LNCaP clone FGC (cell line): ENCODE measurements around the gene GPRC5B.

Experiments used
- DNase-seq: peaks from one replicate; pipeline ENCODE4 v3.0.0-alpha.2; 2011; ENCODE audit warnings: low read depth
- H3K4me3 ChIP-seq: 2 replicates; pipeline ENCODE4 v1.5.1; 2011; ENCODE audit warnings: mild to moderate bottlenecking, low read depth, low read length, control low read depth
- TF ChIP-seq, protein P1 (sequence below): IDR thresholded peaks from 2 replicates; pipeline ENCODE4 v1.5.1; 2012; ENCODE audit warnings: mild to moderate bottlenecking; ENCODE audit not compliant: control insufficient read depth, insufficient read depth; ENCODE audit errors: extremely low read depth

GPRC5B gene

GRCh38 chr16:19859166-19859565 is 25.5 kb downstream of the GPRC5B start:
- DNase-seq, result no peak
- TF ChIP-seq, protein P1, sequence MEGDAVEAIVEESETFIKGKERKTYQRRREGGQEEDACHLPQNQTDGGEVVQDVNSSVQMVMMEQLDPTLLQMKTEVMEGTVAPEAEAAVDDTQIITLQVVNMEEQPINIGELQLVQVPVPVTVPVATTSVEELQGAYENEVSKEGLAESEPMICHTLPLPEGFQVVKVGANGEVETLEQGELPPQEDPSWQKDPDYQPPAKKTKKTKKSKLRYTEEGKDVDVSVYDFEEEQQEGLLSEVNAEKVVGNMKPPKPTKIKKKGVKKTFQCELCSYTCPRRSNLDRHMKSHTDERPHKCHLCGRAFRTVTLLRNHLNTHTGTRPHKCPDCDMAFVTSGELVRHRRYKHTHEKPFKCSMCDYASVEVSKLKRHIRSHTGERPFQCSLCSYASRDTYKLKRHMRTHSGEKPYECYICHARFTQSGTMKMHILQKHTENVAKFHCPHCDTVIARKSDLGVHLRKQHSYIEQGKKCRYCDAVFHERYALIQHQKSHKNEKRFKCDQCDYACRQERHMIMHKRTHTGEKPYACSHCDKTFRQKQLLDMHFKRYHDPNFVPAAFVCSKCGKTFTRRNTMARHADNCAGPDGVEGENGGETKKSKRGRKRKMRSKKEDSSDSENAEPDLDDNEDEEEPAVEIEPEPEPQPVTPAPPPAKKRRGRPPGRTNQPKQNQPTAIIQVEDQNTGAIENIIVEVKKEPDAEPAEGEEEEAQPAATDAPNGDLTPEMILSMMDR, result no peak
- no peak overlapping the region for H3K4me3 ChIP-seq

DNA sequence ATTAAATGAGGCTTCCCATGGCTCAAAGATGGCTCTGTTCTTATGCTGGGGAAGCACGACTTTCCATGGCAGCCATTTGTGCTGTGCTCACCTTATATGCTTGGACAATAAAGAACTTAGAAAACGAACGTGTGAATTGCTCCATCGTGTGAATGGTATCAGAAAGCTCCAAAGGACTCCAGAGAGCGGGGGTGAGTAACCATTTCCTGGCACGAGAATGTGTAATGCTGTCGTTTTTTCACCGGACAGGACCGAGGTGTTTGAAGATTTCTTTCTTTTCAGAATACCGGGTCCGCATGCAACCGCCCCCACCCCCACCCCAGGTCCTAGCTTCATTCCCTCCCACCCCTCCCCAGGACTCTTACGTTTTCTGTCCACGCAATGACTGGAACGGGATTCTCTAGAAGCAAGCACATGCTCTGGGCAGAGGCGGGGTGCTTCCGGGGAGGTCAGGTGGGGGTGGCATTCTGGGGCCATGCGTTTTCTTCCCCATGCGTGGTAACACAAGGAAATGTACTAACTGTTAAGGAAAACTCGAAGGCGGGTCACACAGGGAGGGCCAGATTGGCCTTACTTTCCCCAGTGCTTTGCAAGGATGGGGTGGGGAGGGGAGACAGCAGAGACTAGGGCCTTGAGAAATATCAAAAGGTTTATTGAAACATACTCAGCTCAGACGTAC is 26.2 kb downstream of the GPRC5B start:
- TF ChIP-seq, protein P1, result no peak

GRCh38 chr16:19857593-19858339 is 26.9 kb downstream of the GPRC5B start:
- TF ChIP-seq, protein P1, result no peak
- no peak overlapping the region for H3K4me3 ChIP-seq
- no peak for DNase-seq

More for the DNA sequence above, 26.2 kb downstream of the GPRC5B start:
- DNase-seq, result no peak
- H3K4me3 ChIP-seq, result no peak overlapping the region

GRCh38 chr16:19856120-19856519 is 28.5 kb downstream of the GPRC5B start:
- H3K4me3 ChIP-seq, result no peak overlapping the region
- DNase-seq, result no peak
- TF ChIP-seq, protein P1, result no peak

GRCh38 chr16:19854543-19854876 is 30.1 kb downstream of the GPRC5B start:
- H3K4me3 ChIP-seq, result no peak overlapping the region
- TF ChIP-seq, protein P1, result no peak
- DNase-seq, result no peak

GRCh38 chr16:19853742-19854542 is 30.7 kb downstream of the GPRC5B start:
- DNase-seq, result no peak
- TF ChIP-seq, protein P1, result no peak
- H3K4me3 ChIP-seq, result no peak overlapping the region
